IPS DF 6.9 (cell line): ENCODE results near the gene KRTAP10-8.
"Not testable (repeated sequence)": the region's sequence is repeated elsewhere in the genome, so short reads cannot be mapped to it uniquely, and the experiment has no call there.

ENCODE experiments used
- DNase-seq: peaks from one replicate; pipeline ENCODE4 v3.0.0-alpha.2; 2013; ENCODE audit warnings: low read depth, low spot score
- H3K27ac ChIP-seq: one replicate; pipeline ENCODE4 v1.5.1; 2013; ENCODE audit warnings: low read length, control low read depth
- H3K27me3 ChIP-seq: 2 replicates; pipeline ENCODE4 v1.6.1; 2013; ENCODE audit warnings: mild to moderate bottlenecking, low read length; ENCODE audit not compliant: control insufficient read depth, insufficient read depth
- H3K36me3 ChIP-seq: 2 replicates; pipeline ENCODE4 v1.6.1; 2013; ENCODE audit warnings: low read length; ENCODE audit not compliant: control insufficient read depth, insufficient read depth
- H3K4me1 ChIP-seq: 2 replicates; pipeline ENCODE4 v1.6.1; 2013; ENCODE audit warnings: low read length; ENCODE audit not compliant: control insufficient read depth, insufficient read depth
- H3K4me3 ChIP-seq: 2 replicates; pipeline ENCODE4 v1.5.1; 2013; ENCODE audit warnings: mild to moderate bottlenecking, low read length
- H3K9me3 ChIP-seq: 2 replicates; pipeline ENCODE4 v1.6.1; 2013; ENCODE audit warnings: low read length, inconsistent platforms; ENCODE audit not compliant: control insufficient read depth, insufficient read depth
- WGBS: extraction: QIAGEN DNeasy Blood & Tissue Kit; methylation state at CpG from one replicate; pipeline ENCODE4 v1.1.7; 2013; ENCODE audit warnings: mixed read lengths, missing lambda C conversion rate; ENCODE audit not compliant: insufficient read length, insufficient coverage; 5-methylcytosine and 5-hydroxymethylcytosine counted together

The KRTAP10-8 gene

DNA sequence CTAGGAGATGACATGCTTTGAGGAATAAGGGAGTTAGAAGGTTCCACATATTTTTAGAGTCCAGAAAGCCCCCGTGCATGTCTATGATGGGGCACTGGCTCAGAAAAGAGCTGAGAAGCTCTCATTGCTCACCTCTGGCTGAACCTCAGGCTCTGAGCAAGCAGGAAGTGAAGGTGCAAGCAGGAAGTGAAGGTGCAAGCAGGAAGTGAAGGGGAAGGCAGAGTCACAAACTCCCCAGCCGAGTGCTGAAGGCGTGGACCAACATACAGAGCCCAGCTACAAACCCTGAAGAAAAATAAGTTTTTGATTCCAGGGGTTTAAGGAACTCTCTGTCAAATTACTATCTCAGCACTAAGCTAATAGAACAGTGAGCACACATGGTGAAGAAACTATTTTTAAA is 7.0 kb downstream of the KRTAP10-8 start:
- whole genome bisulfite sequencing = no CpG with 5 or more reads among the region's 3 CpGs
- Histone ChIP-seq H3K27ac (no peak overlapping the region), H3K4me1 (no peaks in the 10 kb centered on the region; the same call in 1 of the 2 replicates), H3K27me3 (no peaks in the 10 kb centered on the region), H3K9me3 (0 out of 2 replicates have a peak, but pooled peaks cover 2% of the 10 kb centered on the region), H3K36me3 (no peaks in the 10 kb centered on the region), H3K4me3 (no peak overlapping the region)
- DNase-seq = no peak

DNA sequence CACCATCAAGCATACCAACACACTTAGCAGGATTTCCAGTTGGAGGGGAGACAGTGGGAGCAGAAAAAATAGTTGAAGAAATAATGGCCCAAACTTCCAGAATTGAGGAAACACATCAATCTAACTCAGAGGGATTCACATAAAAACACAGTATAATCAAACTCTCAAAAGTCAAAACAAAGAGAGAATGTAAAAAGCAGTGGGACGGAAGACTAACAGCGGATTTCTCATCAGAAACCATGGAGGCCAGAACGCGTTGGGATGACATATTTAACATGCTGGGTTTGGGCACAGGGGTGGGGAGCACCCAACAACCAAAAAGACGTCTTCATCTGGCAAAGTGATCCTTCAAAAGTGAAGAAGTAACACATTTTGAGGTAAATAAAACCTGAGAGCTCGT is 8.0 kb downstream of the KRTAP10-8 start:
- H3K4me3 ChIP-seq = no peak overlapping the region
- H3K27me3 ChIP-seq = no peaks in the 10 kb centered on the region
- no CpG with 5 or more reads among the region's 6 CpGs for WGBS
- no peak for DNase-seq
- H3K4me1 ChIP-seq = no peaks in the 10 kb centered on the region; the same call in 1 of the 2 replicates
- 0 out of 2 replicates have a peak, but pooled peaks cover 2% of the 10 kb centered on the region for H3K9me3 ChIP-seq
- H3K36me3 ChIP-seq = no peaks in the 10 kb centered on the region
- no peak overlapping the region for H3K27ac ChIP-seq

DNA sequence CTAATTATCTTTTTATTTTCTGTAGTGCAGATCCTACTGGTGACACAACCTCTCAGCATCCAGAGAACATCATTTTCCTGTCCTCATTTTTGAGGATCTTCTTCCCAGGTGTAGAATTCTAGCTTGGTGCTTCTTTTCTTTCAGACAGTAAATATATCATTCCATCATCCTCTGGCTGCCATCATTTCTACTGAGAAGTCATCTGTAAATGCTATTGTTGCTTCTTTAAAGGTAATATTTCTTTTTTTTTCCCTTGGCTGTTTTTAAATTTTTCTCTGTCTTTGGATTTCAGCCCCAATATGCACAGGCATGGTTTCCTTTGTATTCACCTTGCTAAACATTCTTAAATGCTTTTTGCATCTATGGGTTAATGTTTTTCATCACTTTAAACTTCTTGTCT is 11.7 kb downstream of the KRTAP10-8 start:
- no peaks in the 10 kb centered on the region for H3K27me3 ChIP-seq
- DNase-seq = no peak
- no peaks in the 10 kb centered on the region for H3K36me3 ChIP-seq
- no peak overlapping the region for H3K4me3 ChIP-seq
- H3K27ac ChIP-seq = no peak overlapping the region
- no peaks in the 10 kb centered on the region for H3K4me1 ChIP-seq
- 0 out of 2 replicates have a peak, but pooled peaks cover 2% of the 10 kb centered on the region for H3K9me3 ChIP-seq

- Histone ChIP-seq H3K27ac (no peak overlapping the region), H3K4me1 (no peaks in the 10 kb centered on the region), H3K9me3 (0 out of 2 replicates have a peak, but pooled peaks cover 2% of the 10 kb centered on the region), H3K4me3 (no peak overlapping the region), H3K27me3 (no peaks in the 10 kb centered on the region), H3K36me3 (no peaks in the 10 kb centered on the region)
- no peak for DNase-seq
- WGBS = no CpG with 5 or more reads among the region's 7 CpGs
Observed at GRCh38 chr21:44625756-44626155, 13.9 kb downstream of the KRTAP10-8 start.

GRCh38 chr21:44626262-44626661 is 14.4 kb downstream of the KRTAP10-8 start:
- no peak overlapping the region for H3K27ac ChIP-seq
- H3K9me3 ChIP-seq = 0 out of 2 replicates have a peak, but pooled peaks cover 2% of the 10 kb centered on the region
- H3K4me1 ChIP-seq = no peaks in the 10 kb centered on the region
- no peaks in the 10 kb centered on the region for H3K36me3 ChIP-seq
- no CpG with 5 or more reads among the region's 10 CpGs for WGBS
- no peak overlapping the region for H3K4me3 ChIP-seq
- no peaks in the 10 kb centered on the region for H3K27me3 ChIP-seq
- no peak for DNase-seq

DNA sequence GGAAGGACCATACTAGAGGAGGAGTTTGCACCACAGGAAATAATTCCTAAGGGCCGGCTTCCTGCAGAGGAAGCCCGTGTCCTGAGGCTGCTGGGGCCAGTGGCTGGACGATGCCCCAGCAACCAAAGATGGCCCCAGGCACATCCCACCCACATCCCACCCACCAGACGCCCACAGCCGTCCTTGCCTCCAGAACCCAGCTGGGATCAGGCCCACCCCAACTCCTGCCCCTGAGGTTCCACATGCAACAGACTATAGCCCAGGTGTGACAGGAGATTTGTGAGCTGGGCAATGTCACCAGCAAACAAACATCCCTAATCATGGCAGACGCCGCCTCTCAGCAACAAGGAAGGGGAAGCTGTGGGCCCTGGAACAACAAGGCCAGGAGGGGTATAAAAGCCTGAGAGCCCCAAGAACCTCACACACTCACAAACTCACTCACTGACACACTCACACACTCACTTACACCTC is 14.8 kb downstream of the KRTAP10-8 start, which contains the start of gene KRTAP10-9:
Gene KRTAP10-9 (plus strand): TSS at position 421 of the 471 bp plus-strand sequence. CDS start 79 bp downstream, outside the sequence.
- no peak within 1 kb of the TSS for H3K4me3 ChIP-seq
- H3K27me3 ChIP-seq = no peaks in the 10 kb centered on the region
- 0 out of 2 replicates have a peak, but pooled peaks cover 2% of the 10 kb centered on the region for H3K9me3 ChIP-seq
- no peaks in the 10 kb centered on the region for H3K4me1 ChIP-seq
- no peak within 1 kb of the TSS for H3K27ac ChIP-seq
- WGBS = no CpG with 5 or more reads among the region's 7 CpGs
- no peak for DNase-seq
- H3K36me3 ChIP-seq = no peaks in the 10 kb centered on the region

DNA sequence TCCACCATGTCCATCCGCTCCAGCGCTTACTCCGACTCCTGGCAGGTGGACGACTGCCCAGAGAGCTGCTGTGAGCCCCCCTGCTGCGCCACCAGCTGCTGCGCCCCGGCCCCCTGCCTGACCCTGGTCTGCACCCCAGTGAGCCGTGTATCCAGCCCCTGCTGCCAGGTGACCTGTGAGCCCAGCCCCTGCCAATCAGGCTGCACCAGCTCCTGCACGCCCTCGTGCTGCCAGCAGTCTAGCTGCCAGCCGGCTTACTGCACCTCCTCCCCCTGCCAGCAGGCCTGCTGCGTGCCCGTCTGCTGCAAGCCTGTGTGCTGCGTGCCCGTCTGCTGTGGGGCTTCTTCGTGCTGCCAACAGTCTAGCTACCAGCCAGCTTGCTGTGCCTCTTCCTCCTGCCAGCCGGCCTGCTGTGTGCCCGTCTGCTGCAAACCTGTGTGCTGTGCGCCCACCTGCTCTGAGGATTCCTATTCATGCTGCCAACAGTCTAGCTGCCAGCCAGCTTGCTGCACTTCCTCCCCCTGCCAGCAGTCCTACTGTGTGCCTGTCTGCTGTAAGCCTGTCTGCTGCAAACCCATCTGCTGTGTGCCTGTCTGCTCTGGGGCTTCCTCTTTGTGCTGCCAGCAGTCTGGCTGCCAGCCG is 15.4 kb downstream of the KRTAP10-8 start:
- WGBS = no CpG with 5 or more reads among the region's 20 CpGs
- H3K36me3 ChIP-seq, H3K4me1 ChIP-seq, H3K27ac ChIP-seq, H3K9me3 ChIP-seq, DNase-seq, H3K27me3 ChIP-seq, H3K4me3 ChIP-seq: not testable (repeated sequence)

- not testable (repeated sequence) for DNase-seq, H3K27ac ChIP-seq, H3K9me3 ChIP-seq, H3K4me1 ChIP-seq, H3K36me3 ChIP-seq, H3K4me3 ChIP-seq, H3K27me3 ChIP-seq
- WGBS = no CpG with 5 or more reads among the region's 15 CpGs
Observed at GRCh38 chr21:44627831-44628233, 16.0 kb downstream of the KRTAP10-8 start.

GRCh38 chr21:44628707-44629391 is 17.0 kb downstream of the KRTAP10-8 start:
- DNase-seq = no peak
- no peak overlapping the region for H3K27ac ChIP-seq
- WGBS = no CpG with 5 or more reads among the region's 18 CpGs
- no peaks in the 10 kb centered on the region for H3K4me1 ChIP-seq
- no peaks in the 10 kb centered on the region for H3K9me3 ChIP-seq
- no peaks in the 10 kb centered on the region for H3K27me3 ChIP-seq
- no peak overlapping the region for H3K4me3 ChIP-seq
- no peaks in the 10 kb centered on the region for H3K36me3 ChIP-seq

- Histone ChIP-seq H3K4me1 (no peaks in the 10 kb centered on the region), H3K27me3 (no peaks in the 10 kb centered on the region), H3K4me3 (no peak overlapping the region), H3K9me3 (no peaks in the 10 kb centered on the region), H3K27ac (no peak overlapping the region), H3K36me3 (no peaks in the 10 kb centered on the region)
- DNase-seq = no peak
- WGBS = no CpG with 5 or more reads among the region's 2 CpGs
Observed at GRCh38 chr21:44630440-44630839, 18.6 kb downstream of the KRTAP10-8 start.
